ENCODE results near the gene LRIT3.
"Not testable (repeated sequence)": the region's sequence is repeated elsewhere in the genome, so short reads cannot be mapped to it uniquely, and the experiment has no call there.

LRIT3 gene

GRCh38 chr4:109848501-109848900 is 594 bp downstream of the LRIT3 start:
- no peak overlapping the region for H3K4me3 ChIP-seq (replicated peaks; ENCODE audit: low read depth, low read length)
- TF ChIP-seq CTCF (IDR thresholded peaks at IDR 0.05; ENCODE audit: low read length, missing control alignments), result no peak
- DNase-seq (ENCODE audit: low read depth), result no peak

GRCh38 chr4:109850601-109851000 is 2.7 kb downstream of the LRIT3 start:
- no peak for DNase-seq (ENCODE audit: low read depth)
- no peak for TF ChIP-seq CTCF (IDR thresholded peaks at IDR 0.05; ENCODE audit: low read length, missing control alignments)
- no peak overlapping the region for H3K4me3 ChIP-seq (replicated peaks; ENCODE audit: low read depth, low read length)

GRCh38 chr4:109859426-109860300 is 11.8 kb downstream of the LRIT3 start:
- DNase-seq (ENCODE audit: low read depth); H3K4me3 ChIP-seq (replicated peaks; ENCODE audit: low read depth, low read length): not testable (repeated sequence)

GRCh38 chr4:109861271-109861670 is 13.4 kb downstream of the LRIT3 start:
- no peak for TF ChIP-seq CTCF (IDR thresholded peaks at IDR 0.05; ENCODE audit: low read length, missing control alignments)
- DNase-seq (ENCODE audit: low read depth), result no peak

GRCh38 chr4:109861916-109862511 is 14.1 kb downstream of the LRIT3 start:
- H3K4me3 ChIP-seq (replicated peaks; ENCODE audit: low read depth, low read length), result no peak overlapping the region
- no peak for DNase-seq (ENCODE audit: low read depth)
- TF ChIP-seq CTCF (IDR thresholded peaks at IDR 0.05; ENCODE audit: low read length, missing control alignments), result no peak

More at GRCh38 chr4:109861271-109861670, 13.4 kb downstream of the LRIT3 start:
- H3K4me3 ChIP-seq (replicated peaks; ENCODE audit: low read depth, low read length), result no peak overlapping the region

- TF ChIP-seq CTCF (IDR thresholded peaks at IDR 0.05; ENCODE audit: low read length, missing control alignments), result no peak
- H3K4me3 ChIP-seq (replicated peaks; ENCODE audit: low read depth, low read length), result no peak overlapping the region
- no peak for DNase-seq (ENCODE audit: low read depth)
Observed at GRCh38 chr4:109864134-109864533, 16.2 kb downstream of the LRIT3 start.

GRCh38 chr4:109870061-109870460 is 22.2 kb downstream of the LRIT3 start:
- TF ChIP-seq CTCF (IDR thresholded peaks at IDR 0.05; ENCODE audit: low read length, missing control alignments), result no peak
- DNase-seq (ENCODE audit: low read depth), result no peak
- H3K4me3 ChIP-seq (replicated peaks; ENCODE audit: low read depth, low read length), result no peak overlapping the region
